ENCODE measurements around the gene LDB2.

The LDB2 gene

DNA sequence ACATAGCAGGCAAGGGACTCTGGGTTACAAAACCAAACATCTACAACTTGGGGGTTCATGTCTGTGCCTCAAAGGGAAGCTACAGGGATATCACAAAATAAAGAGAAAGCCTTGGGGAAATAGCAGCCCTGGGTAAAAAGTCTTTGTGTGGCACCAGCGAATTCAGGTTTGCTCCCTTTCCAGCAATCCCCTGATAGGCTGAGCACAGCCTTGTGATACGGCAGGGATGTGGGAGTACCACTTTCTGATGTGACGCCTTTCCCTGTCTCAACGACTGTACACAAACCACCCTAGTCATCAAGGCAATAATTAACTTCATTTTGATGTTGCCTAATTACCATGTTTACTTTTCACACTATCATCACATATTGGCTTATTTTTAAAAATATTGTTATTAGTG, 164.9 kb downstream of the LDB2 start:
- no peak overlapping the region for H3K4me3 ChIP-seq (ENCODE audit: low read depth, low read length)
- in situ Hi-C loops (cut with HindIII; ENCODE audit: low sequenced_read_pairs): no loop called here
- no peak for DNase-seq (ENCODE audit: low read depth, low spot score)
- TF ChIP-seq, protein P1, sequence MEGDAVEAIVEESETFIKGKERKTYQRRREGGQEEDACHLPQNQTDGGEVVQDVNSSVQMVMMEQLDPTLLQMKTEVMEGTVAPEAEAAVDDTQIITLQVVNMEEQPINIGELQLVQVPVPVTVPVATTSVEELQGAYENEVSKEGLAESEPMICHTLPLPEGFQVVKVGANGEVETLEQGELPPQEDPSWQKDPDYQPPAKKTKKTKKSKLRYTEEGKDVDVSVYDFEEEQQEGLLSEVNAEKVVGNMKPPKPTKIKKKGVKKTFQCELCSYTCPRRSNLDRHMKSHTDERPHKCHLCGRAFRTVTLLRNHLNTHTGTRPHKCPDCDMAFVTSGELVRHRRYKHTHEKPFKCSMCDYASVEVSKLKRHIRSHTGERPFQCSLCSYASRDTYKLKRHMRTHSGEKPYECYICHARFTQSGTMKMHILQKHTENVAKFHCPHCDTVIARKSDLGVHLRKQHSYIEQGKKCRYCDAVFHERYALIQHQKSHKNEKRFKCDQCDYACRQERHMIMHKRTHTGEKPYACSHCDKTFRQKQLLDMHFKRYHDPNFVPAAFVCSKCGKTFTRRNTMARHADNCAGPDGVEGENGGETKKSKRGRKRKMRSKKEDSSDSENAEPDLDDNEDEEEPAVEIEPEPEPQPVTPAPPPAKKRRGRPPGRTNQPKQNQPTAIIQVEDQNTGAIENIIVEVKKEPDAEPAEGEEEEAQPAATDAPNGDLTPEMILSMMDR (IDR thresholded peaks at IDR 0.05; ENCODE audit: low read depth, low read length): no peak

DNA sequence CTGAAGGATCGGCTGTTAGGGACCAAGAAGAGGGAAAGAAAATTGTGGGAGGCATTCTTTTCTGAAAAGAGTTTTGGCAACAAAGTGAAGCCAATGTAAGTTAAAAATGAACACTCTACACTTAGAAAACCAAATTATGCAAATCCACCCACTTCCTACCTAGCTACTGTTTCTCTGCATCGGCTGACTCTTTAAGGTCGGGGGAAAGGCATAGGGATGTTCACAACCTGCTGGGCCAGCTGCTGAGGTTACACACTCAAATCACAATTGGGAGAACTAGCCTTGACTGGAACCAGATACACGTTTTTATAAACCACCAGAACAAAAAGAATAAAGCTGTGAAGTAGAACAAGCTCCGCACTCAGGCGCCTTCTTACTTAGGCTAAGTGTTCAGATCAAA, 165.7 kb downstream of the LDB2 start:
- in situ Hi-C loops (cut with HindIII; ENCODE audit: low sequenced_read_pairs): no loop called here
- H3K4me3 ChIP-seq (ENCODE audit: low read depth, low read length): no peak overlapping the region
- no peak for DNase-seq (ENCODE audit: low read depth, low spot score)
- TF ChIP-seq, protein P1 (IDR thresholded peaks at IDR 0.05; ENCODE audit: low read depth, low read length): no peak

DNA sequence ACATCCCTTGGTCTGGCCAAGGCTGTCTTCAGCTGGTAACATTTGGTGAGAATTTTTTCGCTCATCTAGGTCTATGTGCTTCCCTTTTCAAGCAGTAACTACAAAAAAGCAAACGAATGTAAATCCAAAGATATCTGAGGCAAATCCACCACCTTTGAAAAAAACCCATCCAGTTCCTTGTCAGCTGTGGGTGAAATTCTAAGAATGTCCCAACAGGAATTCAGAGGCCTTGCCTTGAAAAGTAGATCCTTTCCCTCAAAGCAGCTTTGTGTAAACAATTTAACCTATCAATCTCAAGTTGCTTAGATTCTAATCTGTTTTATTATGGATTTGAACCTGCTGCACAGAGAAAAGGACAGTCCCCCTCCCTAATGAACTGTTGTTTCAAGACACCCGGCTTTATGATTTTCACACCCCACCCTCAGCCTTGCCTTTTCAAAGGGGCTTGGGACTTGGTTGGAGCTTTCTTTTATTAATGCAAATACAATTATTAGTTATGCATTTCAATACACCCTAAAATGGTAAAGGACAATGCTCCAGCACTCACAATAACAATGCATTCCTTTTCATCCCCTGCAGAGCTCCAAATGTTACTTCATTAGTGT, 166.6 kb downstream of the LDB2 start:
- no peak for DNase-seq (ENCODE audit: low read depth, low spot score)
- TF ChIP-seq, protein P1 (IDR thresholded peaks at IDR 0.05; ENCODE audit: low read depth, low read length): no peak
- H3K4me3 ChIP-seq (ENCODE audit: low read depth, low read length): no peak overlapping the region
- in situ Hi-C loops (cut with HindIII; ENCODE audit: low sequenced_read_pairs): no loop called here

DNA sequence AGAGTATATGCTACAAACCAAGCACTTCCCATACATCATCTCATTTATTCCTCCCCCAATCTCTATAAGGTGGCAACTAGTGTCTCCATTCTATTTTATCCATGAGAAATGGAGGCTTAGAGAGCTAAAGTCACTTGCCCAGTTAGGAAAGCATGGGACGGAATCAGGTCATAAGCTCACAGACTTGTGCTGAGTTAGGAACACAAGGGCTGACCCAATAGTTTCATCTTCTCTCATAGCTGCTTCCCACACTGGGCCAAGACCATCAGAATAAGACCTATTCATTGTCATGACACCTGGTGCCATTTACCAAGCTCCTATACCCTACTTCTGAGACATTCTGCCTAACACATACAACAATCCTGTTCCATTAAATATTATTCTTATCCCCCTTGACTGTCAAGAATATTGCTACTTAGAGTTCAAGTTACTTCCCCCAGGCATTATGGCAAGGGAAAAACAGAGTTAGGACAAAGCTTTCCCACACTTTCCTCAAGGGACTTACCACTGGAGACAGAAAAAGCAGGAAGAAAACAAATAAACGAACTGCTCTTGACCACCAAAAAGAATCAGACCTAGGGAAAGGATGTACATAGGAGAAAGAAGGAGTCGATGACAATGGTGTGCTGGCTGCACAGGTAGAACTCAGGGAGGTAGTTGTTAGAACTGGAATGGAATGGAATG, 167.8 kb downstream of the LDB2 start:
- H3K4me3 ChIP-seq (ENCODE audit: low read depth, low read length): no peak overlapping the region
- in situ Hi-C loops (cut with HindIII; ENCODE audit: low sequenced_read_pairs): no loop called here
- no peak for DNase-seq (ENCODE audit: low read depth, low spot score)
- TF ChIP-seq, protein P1 (IDR thresholded peaks at IDR 0.05; ENCODE audit: low read depth, low read length): no peak

DNA sequence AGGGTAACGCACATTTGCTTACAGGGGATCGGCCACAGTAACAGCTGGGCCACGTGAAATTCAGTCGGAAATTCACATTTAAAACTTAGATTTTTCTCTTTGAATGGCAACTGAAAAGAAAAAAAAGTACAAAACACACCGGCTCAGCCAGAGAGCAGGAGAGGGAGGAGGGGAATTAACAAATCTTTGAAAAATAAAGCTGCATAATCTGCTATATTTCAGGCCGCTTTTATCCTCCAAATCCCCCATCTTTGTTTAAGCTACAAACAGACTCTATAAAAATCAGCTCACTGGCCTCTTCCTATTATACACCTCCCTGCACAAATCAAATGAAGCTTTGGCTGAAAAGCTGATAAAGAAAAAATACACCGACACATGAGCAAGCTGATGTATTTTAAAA, 169.1 kb downstream of the LDB2 start:
- no peak for DNase-seq (ENCODE audit: low read depth, low spot score)
- in situ Hi-C loops (cut with HindIII; ENCODE audit: low sequenced_read_pairs): no loop called here
- TF ChIP-seq, protein P1 (IDR thresholded peaks at IDR 0.05; ENCODE audit: low read depth, low read length): no peak
- H3K4me3 ChIP-seq (ENCODE audit: low read depth, low read length): no peak overlapping the region

DNA sequence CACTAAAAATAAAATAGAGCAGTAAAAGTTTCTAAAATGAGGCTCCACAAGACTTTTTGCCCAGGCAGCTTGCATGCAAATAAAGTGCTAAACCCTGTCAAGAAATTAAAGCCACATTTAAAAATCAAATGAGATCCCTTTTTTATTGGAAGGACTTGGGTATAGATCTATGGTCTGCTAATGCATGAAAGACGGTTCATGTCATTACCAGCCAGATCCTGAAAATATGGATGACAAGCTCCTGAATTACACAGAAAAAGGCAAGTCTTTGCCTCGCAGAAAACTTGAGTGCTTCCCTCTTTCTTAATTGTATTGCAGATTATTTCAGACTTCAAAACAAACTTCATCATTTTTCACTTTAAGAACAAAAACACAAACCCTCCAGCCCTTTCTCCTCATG, 169.6 kb downstream of the LDB2 start:
- DNase-seq (ENCODE audit: low read depth, low spot score): no peak
- TF ChIP-seq, protein P1 (IDR thresholded peaks at IDR 0.05; ENCODE audit: low read depth, low read length): no peak
- in situ Hi-C loops (cut with HindIII; ENCODE audit: low sequenced_read_pairs): no loop called here
- no peak overlapping the region for H3K4me3 ChIP-seq (ENCODE audit: low read depth, low read length)
